Measurements from ENCODE around the gene TH.
A peak's percentile ranks its signal among the peaks of the same experiment; 100 is the strongest.

DNA sequence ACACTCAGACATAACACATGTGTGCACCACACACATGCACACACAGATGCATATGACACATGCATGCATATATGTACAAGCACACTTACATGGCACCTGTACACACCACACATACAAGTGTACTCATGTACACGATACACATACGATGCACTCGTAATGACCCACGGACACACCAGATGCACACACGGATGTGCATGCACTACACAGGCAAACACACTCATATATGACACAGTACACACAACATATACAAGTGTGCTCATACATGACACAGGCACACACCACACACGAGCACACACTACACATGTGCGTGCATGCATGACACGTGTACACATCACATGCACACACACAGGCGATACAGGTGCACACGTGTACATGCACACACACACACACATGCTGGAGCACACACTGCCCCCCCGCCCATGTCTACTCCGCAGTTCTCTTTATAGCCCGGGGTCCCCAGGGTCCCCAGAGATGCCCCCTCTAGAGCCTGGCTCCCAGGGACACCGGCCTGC lies 4.8 kb upstream of the TH start:
- TF ChIP-seq, protein P1, sequence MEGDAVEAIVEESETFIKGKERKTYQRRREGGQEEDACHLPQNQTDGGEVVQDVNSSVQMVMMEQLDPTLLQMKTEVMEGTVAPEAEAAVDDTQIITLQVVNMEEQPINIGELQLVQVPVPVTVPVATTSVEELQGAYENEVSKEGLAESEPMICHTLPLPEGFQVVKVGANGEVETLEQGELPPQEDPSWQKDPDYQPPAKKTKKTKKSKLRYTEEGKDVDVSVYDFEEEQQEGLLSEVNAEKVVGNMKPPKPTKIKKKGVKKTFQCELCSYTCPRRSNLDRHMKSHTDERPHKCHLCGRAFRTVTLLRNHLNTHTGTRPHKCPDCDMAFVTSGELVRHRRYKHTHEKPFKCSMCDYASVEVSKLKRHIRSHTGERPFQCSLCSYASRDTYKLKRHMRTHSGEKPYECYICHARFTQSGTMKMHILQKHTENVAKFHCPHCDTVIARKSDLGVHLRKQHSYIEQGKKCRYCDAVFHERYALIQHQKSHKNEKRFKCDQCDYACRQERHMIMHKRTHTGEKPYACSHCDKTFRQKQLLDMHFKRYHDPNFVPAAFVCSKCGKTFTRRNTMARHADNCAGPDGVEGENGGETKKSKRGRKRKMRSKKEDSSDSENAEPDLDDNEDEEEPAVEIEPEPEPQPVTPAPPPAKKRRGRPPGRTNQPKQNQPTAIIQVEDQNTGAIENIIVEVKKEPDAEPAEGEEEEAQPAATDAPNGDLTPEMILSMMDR (IDR thresholded peaks at IDR 0.05; ENCODE audit: low read depth, low read length) = no peak
- no peak for TF ChIP-seq POLR2A (IDR thresholded peaks at IDR 0.05; ENCODE audit: extremely low read depth, insufficient read length)
- TF ChIP-seq, protein P2, sequence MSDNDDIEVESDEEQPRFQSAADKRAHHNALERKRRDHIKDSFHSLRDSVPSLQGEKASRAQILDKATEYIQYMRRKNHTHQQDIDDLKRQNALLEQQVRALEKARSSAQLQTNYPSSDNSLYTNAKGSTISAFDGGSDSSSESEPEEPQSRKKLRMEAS (IDR thresholded peaks at IDR 0.05; ENCODE audit: low read depth, low read length) = peak; percentile 1; the same call in 1 of the 2 replicates

Measured in NB4 (cell line).